HG02571 (cell line): Measurements from ENCODE around the gene MUC20.
"Not testable (repeated sequence)": the region's sequence is repeated elsewhere in the genome, so short reads cannot be mapped to it uniquely, and the experiment has no call there.

Experiments
- ATAC-seq: cut with Tn5 transposase; IDR thresholded peaks from one replicate; pipeline ENCODE4 v1.9.1; 2021; ENCODE audit warnings: mild to moderate bottlenecking, moderate library complexity; ENCODE audit not compliant: unreplicated experiment

MUC20 gene

DNA sequence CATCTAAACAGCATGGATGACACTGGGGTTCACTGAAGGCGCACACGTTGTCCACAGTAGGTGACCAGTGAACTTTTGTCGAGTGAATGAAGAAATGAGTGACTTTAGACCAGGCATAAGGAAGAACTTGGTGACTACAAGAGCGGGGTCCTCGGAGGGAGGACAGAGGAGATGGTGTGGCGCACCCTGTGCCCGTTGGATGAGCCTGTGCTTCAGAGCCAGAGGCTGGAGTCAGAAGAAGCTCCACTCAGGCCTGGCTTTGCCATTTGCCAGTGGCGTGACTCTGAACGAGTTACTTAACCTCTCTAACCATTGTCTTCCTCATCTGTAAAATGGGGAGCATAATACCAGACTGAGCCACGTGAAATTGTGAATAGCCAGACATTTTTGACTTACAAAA lies 48.8 kb downstream of the MUC20 start:
- no peak for ATAC-seq

DNA sequence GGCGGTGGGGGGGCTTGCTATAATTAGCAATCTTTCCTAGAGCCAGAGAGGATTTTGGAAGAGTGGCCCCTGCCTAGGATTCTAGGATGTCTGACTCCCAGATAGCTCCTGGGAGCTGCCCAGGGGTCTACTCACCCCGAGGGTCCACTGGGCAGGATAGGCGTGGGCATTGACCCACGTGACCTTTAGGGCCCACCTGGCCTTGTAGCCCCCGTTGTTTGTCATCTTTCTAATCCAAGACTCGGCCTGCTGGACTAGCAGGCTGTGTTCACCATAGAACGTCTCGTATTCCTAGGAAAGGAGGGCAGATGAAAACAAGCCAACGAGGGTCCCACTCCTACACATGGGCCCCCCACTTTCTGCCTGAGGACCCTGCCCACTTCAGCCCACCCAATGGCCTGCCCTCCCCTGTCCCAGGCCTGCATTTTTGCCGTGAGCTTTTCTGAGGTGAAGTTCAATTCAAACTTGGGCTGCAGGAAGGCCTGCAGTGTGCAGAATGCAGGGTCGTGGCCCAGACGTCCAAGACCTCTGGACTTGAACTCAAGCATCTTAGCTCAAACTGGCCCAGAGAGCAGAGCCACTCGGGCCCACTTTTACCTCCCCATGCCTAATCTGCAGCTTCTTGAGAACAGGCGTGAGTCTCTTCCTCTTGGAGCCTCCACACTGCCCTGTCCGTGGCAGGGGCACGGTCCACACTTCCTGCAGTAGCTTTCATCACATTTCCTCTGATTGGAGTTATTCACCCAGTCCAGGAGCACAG lies 49.5 kb downstream of the MUC20 start:
- ATAC-seq: no peak

DNA sequence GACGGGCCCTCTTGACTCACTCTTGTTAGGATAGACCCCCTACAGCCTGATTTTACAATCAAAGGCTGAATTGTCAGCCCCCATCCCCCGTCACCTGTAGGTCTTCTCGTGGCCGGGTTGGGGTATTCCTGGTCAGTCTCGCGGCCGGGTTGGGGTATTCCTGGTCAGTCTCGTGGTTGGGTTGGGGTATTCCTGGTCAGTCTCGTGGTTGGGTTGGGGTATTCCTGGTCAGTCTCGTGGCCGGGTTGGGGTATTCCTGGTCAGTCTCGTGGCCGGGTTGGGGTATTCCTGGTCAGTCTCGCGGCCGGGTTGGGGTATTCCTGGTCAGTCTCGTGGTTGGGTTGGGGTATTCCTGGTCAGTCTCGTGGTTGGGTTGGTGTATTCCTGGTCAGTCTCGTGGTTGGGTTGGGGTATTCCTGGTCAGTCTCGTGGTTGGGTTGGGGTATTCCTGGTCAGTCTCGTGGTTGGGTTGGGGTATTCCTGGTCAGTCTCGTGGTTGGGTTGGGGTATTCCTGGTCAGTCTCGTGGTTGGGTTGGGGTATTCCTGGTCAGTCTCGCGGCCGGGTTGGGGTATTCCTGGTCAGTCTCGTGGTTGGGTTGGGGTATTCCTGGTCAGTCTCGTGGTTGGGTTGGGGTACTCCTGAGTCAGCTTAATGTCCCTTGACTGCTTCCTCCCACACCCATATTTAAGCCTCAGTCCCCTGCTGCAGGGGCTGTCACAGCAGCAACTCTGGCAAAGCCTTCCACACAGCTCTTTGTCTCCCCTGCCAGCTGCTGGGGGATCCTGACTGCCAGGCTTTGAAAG lies 50.3 kb downstream of the MUC20 start:
- ATAC-seq: not testable (repeated sequence)

DNA sequence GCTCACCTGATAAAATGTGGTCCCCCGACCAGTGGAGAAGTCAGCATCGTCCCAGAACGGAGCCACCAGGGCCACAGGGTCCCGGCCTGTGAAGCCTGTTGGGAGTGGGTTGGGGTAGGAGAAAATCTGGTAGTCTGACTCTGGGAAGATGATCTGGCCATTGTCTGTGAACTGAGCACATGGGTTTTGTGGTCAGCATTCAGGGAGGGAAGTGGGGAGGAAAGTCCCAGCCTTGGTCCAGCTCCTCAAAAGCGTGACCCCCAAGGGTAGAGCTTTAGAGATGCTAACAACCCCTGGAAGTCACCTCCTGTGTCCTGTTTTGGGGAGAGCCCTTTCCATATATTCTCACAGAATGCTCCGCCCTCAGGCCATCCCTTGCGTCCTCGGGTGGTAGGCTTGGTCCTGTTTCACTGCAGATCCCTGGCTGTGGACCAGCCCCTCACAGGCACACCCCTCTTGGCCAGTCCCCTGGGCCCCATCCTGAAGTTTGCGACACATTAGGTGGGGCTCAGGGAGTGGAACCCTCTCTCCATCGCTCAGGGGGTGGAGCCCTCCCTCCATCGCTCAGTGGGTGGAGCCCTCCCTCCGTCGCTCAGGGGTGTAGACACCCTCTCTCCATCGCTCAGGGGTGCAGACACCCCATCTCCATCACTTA lies 51.0 kb downstream of the MUC20 start:
- ATAC-seq: no peak

DNA sequence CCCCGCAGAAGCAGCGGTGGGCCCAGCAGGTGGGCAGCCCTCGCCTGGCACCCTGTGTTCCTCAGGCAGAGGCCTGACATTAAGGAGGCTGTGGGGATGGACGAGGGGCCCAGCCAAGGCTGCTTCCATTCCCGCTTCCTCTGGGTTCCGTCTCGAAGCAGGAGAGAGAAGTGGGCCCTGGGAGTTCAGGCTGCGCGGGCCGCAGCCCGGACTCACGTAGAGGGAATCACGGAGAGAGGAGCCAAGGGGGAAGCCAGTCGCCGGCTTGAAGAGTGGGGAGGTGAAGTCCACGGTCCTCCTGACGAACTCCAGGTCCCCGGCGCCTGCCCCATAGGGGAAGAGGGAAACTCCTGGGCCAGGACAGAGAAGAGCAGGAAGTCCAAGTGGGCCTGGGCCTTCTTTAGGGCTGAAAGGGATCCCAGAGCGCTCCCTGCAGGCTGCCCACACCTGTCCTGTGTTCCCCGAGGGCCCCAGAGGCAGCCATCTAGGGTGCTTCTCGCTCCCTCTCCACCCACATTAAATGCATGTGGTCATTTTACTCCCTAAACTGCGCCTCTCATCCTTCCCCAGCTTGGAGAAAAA lies 53.3 kb downstream of the MUC20 start:
- no peak for ATAC-seq

DNA sequence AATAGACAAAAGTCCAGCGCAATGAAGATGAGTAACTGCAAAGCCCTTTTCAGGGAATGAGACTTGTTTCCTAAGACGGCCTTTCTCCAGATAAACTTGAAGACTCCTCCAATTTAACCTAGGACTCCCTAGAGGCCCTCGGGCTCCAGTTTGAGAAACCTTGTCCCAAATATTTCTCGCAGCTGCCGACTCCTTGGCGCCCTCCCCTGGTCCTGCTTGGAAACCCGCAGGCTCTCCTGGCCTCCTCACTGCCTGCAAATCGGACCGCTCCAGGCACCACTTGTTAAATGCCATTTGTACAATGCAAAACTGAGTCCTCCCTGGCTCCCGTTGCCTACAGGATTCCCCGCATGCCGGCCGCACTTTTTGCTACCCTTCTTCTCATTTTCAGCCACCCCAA lies 54.1 kb downstream of the MUC20 start:
- ATAC-seq: no peak

DNA sequence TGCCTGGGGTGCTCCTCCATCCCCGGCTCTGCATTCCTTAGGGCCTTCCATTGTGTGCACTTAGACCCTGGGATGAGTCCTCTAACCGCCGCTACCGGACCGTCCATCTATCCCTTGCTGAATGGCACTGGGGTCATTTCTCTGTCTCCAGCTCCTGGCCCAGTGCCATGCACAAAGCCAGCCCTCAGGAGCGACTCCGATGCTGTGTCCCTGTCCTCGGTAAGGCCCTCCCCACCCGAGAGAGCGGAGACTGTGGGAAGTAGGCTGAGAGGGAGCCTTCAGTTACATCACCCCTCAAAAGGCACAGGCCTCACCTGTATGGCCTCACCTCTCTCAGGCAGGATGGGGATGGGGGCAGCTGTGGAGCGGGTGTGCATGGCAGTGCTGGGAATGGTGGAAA lies 57.2 kb downstream of the MUC20 start:
- ATAC-seq: no peak

DNA sequence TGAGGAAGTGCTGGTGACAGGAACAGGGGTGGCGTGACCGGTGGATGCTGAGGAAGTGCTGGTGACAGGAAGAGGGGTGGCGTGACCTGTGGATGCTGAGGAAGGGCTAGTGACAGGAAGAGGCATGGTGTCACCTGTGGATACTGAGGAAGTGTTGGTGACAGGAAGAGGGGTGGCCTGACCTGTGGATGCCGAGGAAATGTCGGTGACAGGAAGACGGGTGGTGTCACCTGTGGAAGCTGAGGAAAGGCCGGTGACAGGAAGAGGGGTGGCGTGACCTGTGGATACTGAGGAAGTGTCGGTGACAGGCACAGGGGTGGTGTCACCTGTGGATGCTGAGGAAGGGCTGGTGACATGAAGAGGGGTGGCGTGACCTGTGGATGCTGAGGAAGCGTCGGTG lies 60.5 kb downstream of the MUC20 start:
- ATAC-seq: not testable (repeated sequence)
